KBM-7 (cell line): ENCODE data around the gene SMG6.

ENCODE experiments used
- DNase-seq: peaks from one replicate; pipeline ENCODE4 v3.0.0-alpha.2; 2015
- in situ Hi-C: fragments of 300-500 bp; cut with MboI; formaldehyde crosslinking; loops from 2 replicates; pipeline ENCODE4 v1.14.3; 2020; ENCODE audit warnings: low sequenced_read_pairs, low pct_unique_long_range_greater_than_20kb, mixed read lengths

Gene SMG6

GRCh38 chr17:2034806-2035540, 268.6 kb downstream of the SMG6 start:
- in situ Hi-C loops: loop anchor here (10.0 kb wide), 1 partner anchor 120 kb away; no protein-coding TSS in a partner anchor
- no peak for DNase-seq

- peak; percentile 77 for DNase-seq
- in situ Hi-C loops: loop anchor here (10.0 kb wide), 1 partner anchor 119 kb away; no protein-coding TSS in a partner anchor
These were observed 269.4 kb downstream of the SMG6 start for GRCh38 chr17:2034157-2034556.

- in situ Hi-C loops: loop anchor here (10.0 kb wide), 1 partner anchor 118 kb away; no protein-coding TSS in a partner anchor
- DNase-seq: no peak
These were observed 270.4 kb downstream of the SMG6 start for GRCh38 chr17:2033153-2033552.

- in situ Hi-C loops: loop anchor here (10.0 kb wide), 1 partner anchor 116 kb away; no protein-coding TSS in a partner anchor
- no peak for DNase-seq
These were observed 272.8 kb downstream of the SMG6 start for GRCh38 chr17:2030779-2031163.

GRCh38 chr17:2029911-2030778, 273.4 kb downstream of the SMG6 start, which contains the start of gene DPH1:
Gene DPH1, plus strand, starts transcription at chr17:2030153. Its CDS starts 17 bp downstream, at chr17:2030170.
- peak; percentile 83 for DNase-seq
- in situ Hi-C loops: loop anchor here (10.0 kb wide), 1 partner anchor 115 kb away; no protein-coding TSS in a partner anchor

GRCh38 chr17:2028737-2029136, 274.8 kb downstream of the SMG6 start:
- no peak for DNase-seq
- in situ Hi-C loops: no loop called here

- in situ Hi-C loops: no loop called here
- DNase-seq: no peak
These were observed 275.4 kb downstream of the SMG6 start for GRCh38 chr17:2028234-2028614.

GRCh38 chr17:2027528-2028233, 275.9 kb downstream of the SMG6 start:
- DNase-seq: no peak
- in situ Hi-C loops: no loop called here

GRCh38 chr17:2025622-2026309, 277.8 kb downstream of the SMG6 start:
- DNase-seq: peak; percentile 88
- in situ Hi-C loops: no loop called here

GRCh38 chr17:2025220-2025621, 278.4 kb downstream of the SMG6 start, which contains the start of gene RTN4RL1:
Gene RTN4RL1, minus strand, starts transcription at chr17:2025334. Its CDS starts 469 bp downstream, at chr17:2024865.
- in situ Hi-C loops: no loop called here
- peak; percentile 86 for DNase-seq

- in situ Hi-C loops: no loop called here
- peak; percentile 35 for DNase-seq
These were observed 278.9 kb downstream of the SMG6 start for GRCh38 chr17:2024572-2025219.

GRCh38 chr17:2023692-2024571, 279.7 kb downstream of the SMG6 start:
- peak; percentile 85 for DNase-seq
- in situ Hi-C loops: no loop called here

GRCh38 chr17:2023256-2023655, 280.3 kb downstream of the SMG6 start:
- in situ Hi-C loops: no loop called here
- DNase-seq: peak; percentile 58

- in situ Hi-C loops: no loop called here
- peak; percentile 79 for DNase-seq
These were observed 280.8 kb downstream of the SMG6 start for GRCh38 chr17:2022647-2023240.

- peak; percentile 24 for DNase-seq
- in situ Hi-C loops: no loop called here
These were observed 282.9 kb downstream of the SMG6 start for GRCh38 chr17:2020721-2021120.

GRCh38 chr17:2019723-2020122, 283.9 kb downstream of the SMG6 start:
- in situ Hi-C loops: no loop called here
- no peak for DNase-seq
